Measurements from ENCODE around the gene SRPX2.
A peak's percentile ranks its signal among the peaks of the same experiment; 100 is the strongest.

The SRPX2 gene, protein sequence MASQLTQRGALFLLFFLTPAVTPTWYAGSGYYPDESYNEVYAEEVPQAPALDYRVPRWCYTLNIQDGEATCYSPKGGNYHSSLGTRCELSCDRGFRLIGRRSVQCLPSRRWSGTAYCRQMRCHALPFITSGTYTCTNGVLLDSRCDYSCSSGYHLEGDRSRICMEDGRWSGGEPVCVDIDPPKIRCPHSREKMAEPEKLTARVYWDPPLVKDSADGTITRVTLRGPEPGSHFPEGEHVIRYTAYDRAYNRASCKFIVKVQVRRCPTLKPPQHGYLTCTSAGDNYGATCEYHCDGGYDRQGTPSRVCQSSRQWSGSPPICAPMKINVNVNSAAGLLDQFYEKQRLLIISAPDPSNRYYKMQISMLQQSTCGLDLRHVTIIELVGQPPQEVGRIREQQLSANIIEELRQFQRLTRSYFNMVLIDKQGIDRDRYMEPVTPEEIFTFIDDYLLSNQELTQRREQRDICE

DNA sequence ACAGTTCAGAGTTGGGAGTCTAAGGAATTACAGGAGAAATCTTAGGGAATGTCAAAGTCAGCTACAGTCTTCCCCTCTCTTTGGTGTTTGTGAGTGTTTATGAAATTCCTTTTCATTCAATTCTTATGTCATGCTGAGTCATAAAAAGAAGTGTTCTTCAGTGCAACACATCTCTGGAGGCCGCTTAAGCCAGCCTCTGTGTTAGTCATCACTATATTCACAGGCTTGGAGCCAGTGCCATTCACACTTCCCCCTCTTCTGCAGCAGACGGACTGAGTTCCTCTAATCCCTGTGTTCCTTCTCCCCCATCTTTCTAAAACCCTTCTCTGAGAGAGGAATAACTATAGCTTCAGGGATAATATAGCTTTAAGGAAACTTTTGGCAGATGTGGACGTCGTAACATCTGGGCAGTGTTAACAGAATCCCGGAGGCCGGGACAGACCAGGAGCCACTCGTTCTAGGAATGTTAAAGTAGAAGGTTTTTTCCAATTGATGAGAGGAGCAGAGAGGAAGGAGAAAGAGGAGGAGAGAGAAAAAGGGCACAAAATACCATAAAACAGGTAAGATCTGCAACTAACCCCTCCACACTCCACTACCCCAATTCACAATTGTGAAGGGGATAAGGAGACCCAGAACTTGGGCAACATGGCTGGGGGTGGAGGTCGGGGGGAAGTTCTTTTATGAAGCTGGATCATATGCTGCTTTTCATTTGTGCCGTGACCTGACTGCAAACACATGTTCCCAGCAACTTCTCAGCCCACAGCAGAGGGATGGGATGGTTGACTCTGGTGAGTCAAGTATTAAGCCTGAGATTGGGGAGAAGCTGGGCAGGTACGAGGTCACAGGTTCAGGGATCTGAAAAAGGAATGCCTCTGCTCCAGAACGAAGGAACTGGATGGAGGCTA lies at the start of gene SRPX2:
SRPX2 (plus strand) TSS at position 244 of the 905 bp plus-strand sequence. CDS start 2,124 bp downstream, outside the sequence.
- no peak for DNase-seq

- no peak for DNase-seq
These were observed 47.4 kb upstream of the SRPX2 start for GRCh38 chrX:100596601-100597000.

DNA sequence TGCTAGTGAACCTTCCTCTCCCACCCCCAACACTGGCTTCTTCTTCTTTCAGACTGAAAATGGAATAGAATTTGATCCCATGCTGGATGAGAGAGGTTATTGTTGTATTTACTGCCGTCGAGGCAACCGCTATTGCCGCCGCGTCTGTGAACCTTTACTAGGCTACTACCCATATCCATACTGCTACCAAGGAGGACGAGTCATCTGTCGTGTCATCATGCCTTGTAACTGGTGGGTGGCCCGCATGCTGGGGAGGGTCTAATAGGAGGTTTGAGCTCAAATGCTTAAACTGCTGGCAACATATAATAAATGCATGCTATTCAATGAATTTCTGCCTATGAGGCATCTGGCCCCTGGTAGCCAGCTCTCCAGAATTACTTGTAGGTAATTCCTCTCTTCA lies 44.5 kb upstream of the SRPX2 start:
- DNase-seq, result no peak

DNA sequence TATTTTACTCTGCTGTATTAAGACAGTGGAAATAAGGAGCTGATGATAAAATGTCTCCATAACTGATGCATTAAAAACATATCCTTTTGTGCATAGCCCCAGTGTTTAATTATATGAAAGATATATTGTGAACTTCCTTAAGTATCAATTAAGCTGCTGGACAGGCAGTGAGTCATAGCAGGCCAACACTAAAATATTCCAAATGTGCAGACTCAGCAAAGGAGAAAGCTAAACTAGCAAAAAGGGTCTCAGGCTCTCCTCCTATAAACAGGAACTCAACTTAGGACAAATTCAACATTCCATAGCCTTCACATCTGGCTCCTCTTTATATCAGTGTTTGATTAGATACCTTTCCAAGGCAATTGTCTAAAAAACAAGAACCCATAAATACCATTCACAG lies 43.7 kb upstream of the SRPX2 start:
- DNase-seq, result no peak

GRCh38 chrX:100600758-100601157 lies 43.2 kb upstream of the SRPX2 start:
- DNase-seq, result no peak

- no peak for DNase-seq
These were observed 37.2 kb upstream of the SRPX2 start for GRCh38 chrX:100606753-100607152.

- DNase-seq, result no peak
These were observed 34.4 kb upstream of the SRPX2 start for GRCh38 chrX:100609591-100609990.

DNA sequence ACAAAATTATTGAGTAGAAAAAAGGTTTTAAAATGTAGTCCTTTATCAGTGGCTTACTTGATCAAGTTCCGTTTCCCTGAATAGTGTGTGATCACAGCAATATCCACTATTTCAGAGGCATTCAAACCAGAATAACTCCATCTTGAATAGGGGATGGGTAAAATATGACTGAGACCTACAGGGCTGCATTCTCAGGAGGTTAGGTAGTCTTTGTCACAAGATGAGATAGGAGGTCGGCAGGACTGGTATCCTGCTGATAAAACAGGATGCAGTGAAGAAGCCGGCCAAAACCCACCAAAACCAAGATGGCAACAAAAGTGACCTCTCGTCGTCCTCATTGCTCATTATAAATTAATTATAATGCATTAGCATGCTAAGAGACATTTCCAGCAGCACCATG lies 32.0 kb upstream of the SRPX2 start:
- no peak for DNase-seq

GRCh38 chrX:100615005-100615404 lies 29.0 kb upstream of the SRPX2 start:
- DNase-seq, result peak; percentile 8

GRCh38 chrX:100623001-100623400 lies 21.0 kb upstream of the SRPX2 start:
- no peak for DNase-seq

GRCh38 chrX:100625985-100626491 lies 18.0 kb upstream of the SRPX2 start:
- no peak for DNase-seq

GRCh38 chrX:100635040-100635439 lies 9.0 kb upstream of the SRPX2 start:
- no peak for DNase-seq

- DNase-seq, result no peak
These were observed 8.0 kb upstream of the SRPX2 start for GRCh38 chrX:100635989-100636320.

- DNase-seq, result peak; percentile 79
These were observed 7.5 kb upstream of the SRPX2 start, which contains the start of gene TSPAN6 for GRCh38 chrX:100636321-100636991. TSS of gene TSPAN6 (minus strand) at chrX:100636806. CDS start at chrX:100636694, 112 bp downstream.

DNA sequence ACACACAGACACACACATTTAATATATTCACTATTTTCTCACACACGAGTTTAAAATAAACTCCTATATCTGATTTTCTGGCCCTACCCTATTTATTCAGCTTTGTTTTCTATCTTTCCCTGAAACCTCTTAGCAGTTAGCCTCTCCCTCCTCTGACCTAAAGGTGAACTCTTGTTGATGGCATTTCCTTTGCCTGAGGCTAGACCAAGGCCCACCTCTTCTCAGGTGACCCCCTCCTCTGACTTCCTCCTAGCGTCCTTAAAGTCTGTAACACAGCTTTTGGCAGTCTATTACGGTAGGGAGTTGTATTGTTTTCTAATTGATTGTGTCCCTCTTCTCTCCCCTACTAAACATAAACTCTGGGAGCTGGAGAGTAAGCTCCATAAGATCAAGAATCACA lies 1.7 kb upstream of the SRPX2 start:
- DNase-seq, result no peak

GRCh38 chrX:100643212-100643611 lies 787 bp upstream of the SRPX2 start:
- no peak for DNase-seq

DNA sequence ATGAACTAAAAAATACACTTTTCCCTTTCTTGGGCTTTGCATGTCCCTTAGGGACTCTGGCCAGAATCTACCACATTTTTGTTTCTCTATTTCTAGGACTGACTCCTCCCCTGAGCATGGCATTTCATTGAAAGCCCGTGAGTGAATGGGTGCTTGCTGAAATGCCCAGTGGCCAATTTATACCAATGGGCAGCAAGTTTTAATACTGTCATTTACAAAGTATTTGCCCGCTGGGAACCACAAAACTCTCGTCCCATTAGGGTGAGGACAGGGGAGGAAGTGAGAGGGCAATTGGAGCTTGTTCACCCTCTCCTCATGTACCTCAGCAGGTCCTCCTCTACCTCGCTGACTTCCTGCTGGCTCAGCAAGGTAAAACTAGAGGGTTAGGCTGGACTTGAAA lies 1.1 kb downstream of the SRPX2 start:
- no peak for DNase-seq

DNA sequence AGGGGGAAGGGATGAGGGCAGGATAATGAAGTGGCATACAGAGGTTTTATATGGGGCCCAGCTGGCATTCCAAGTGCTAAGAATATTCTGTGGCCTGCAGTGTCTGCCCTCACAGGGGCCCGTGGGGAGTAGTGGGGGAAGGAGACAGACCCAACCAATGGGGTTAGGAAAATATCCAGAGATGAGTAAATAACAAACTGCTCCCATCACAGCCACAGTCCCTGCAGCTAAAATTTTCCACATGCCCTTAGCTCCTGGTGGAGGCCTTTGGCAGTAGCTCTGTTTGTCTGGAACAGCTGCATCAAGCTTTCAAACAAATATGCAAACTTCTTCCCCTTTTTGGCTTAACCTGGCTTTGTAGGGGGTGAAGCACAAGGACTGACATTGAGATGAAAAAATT lies 3.1 kb downstream of the SRPX2 start:
- DNase-seq, result no peak

GRCh38 chrX:100647739-100648138 lies 3.7 kb downstream of the SRPX2 start:
- DNase-seq, result no peak

DNA sequence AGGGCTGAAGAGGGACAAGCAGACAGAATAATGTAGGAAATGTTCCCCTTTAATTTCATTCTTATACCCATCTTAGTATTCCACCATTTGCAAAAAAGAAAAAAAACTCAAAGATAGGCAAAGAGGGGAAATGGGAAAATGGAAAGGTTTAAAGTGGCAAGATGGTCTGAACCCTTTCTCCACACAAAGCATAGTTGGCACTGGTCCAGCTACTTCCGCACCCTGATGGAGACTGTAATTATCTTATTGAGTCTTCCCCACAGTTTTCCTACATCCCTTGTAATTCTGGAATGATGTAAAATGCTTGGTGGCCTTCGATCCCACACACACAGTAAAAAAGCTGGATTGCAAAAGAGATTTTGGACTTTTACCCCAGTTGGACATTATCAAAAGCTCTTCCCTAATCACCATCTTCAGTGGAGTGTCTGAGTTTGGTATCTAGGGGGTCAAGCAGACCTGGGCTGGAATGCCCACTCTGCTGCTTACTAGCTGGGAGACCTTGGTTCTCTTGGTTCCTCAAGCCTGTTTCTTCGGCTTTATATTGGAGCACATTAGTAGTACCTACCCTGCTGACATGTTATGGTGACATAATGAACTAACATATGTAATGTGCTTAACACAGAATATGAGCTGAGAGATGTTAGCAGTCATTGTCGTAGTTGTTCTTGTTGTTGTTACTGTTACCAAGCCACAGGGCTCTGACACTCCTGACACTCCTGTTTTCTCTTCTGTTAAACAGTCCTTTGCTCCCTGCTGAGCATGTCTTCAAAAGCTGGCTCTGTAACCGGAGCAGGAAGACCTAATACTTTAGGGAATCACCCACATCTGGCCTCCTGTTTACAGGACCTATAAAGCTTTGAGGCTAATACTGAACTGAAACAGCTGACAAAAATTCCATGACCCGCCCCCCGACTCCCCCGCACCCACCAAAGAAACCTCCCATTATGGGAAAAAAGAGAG lies 4.7 kb downstream of the SRPX2 start:
- DNase-seq, result no peak

DNA sequence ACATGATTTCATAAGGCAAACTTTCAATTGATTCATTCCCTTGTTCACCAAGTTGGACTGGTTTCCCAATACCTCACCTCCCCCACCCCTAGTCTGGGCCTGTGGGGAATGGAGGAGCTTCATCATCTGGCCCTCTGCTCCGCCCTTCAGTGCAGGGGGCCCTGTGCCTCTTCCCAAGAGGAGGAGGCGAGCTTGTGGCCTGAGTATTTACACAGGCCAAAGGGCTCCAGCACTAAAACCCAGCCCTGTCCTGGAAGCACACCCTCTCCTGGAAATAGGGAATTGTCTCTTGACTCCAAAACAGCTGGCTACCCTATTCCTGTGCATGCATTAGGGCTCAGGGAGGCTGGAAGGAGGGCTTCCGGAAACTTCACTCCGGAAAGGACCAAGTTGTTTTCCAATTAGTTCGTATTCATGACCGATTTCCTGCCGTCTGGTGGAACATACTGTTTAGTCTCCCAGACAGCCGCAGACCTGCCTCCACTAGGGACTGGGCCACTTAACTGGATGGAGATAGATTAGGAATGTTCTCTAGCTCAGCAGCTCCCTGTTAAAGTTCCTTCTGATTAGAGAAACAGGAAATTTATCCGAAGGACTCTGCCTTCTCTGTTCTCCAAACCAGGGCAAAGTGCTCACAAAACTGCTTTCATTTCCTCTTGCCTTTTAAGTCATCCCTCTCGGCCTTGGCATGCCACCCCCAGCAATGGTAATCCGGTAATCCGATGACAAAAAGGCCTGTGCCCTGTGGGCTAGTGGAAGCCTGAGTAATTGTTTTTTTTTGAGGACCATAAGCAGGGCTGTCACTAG lies 5.8 kb downstream of the SRPX2 start:
- DNase-seq, result no peak

Data from CD4-positive, alpha-beta T cell treated with Interleukin-21 for 1 hour (primary cell).